Astrocyte (in vitro differentiated cells and primary cell): ENCODE results near the gene PAFAH1B2. TPM values are rescaled to one million over a fixed set of nuclear protein-coding genes. Genes with fewer than 3 reads are reported as not detected.

Source experiments
- DNase-seq: peaks from one replicate; pipeline ENCODE4 v3.0.0-alpha.2; 2010; ENCODE audit warnings: low read depth
- FAIRE-seq: peaks from 2 replicates; lab custom pipeline; 2011; peaks lifted over from hg19 to GRCh38; lab: Jason Lieb, UNC
- H2AFZ ChIP-seq: 2 replicates; pipeline ENCODE4 v1.6.0; 2012; ENCODE audit warnings: low read depth, low read length, inconsistent platforms
- H3K27ac ChIP-seq: 2 replicates; pipeline ENCODE4 v1.5.1; 2011; ENCODE audit warnings: low read depth, low read length, inconsistent platforms
- H3K27me3 ChIP-seq: 2 replicates; pipeline ENCODE4 v1.6.0; 2011; ENCODE audit warnings: low read length, inconsistent platforms; ENCODE audit not compliant: insufficient read depth
- H3K36me3 ChIP-seq: 2 replicates; pipeline ENCODE4 v1.5.1; 2011; ENCODE audit warnings: low read length, inconsistent platforms; ENCODE audit not compliant: insufficient read depth
- H3K4me1 ChIP-seq: 2 replicates; pipeline ENCODE4 v1.5.1; 2011; ENCODE audit warnings: low read length, inconsistent platforms; ENCODE audit not compliant: insufficient read depth
- H3K4me2 ChIP-seq: 2 replicates; pipeline ENCODE4 v1.6.0; 2012; ENCODE audit warnings: low read length, inconsistent platforms
- H3K4me3 ChIP-seq: 2 replicates; pipeline ENCODE4 v1.5.1; 2011; ENCODE audit warnings: low read depth, mild to moderate bottlenecking, low read length, inconsistent platforms; ENCODE audit not compliant: insufficient read depth
- H3K79me2 ChIP-seq: 2 replicates; pipeline ENCODE4 v1.6.0; 2012; ENCODE audit warnings: mild to moderate bottlenecking, low read length, inconsistent platforms; ENCODE audit not compliant: insufficient read depth
- H3K9ac ChIP-seq: 2 replicates; pipeline ENCODE4 v1.6.0; 2012; ENCODE audit warnings: mild to moderate bottlenecking, low read length, inconsistent platforms
- H3K9me3 ChIP-seq: 2 replicates; pipeline ENCODE4 v1.5.1; 2012; ENCODE audit warnings: low read depth, mild to moderate bottlenecking, low read length, inconsistent platforms; ENCODE audit not compliant: insufficient read depth
- H4K20me1 ChIP-seq: 2 replicates; pipeline ENCODE4 v1.6.0; 2012; ENCODE audit warnings: low read length, inconsistent platforms; ENCODE audit not compliant: insufficient read depth
- H3K27ac Mint-ChIP-seq: one replicate; pipeline ENCODE4 v1.8.0; 2021; ENCODE audit warnings: mild to moderate bottlenecking, mixed read lengths; ENCODE audit not compliant: unreplicated experiment
- H3K27me3 Mint-ChIP-seq: one replicate; pipeline ENCODE4 v1.8.0; 2021; ENCODE audit warnings: low read depth, mixed read lengths; ENCODE audit not compliant: unreplicated experiment
- H3K36me3 Mint-ChIP-seq: one replicate; pipeline ENCODE4 v1.8.0; 2021; ENCODE audit warnings: low read depth, mixed read lengths; ENCODE audit not compliant: unreplicated experiment
- H3K4me1 Mint-ChIP-seq: one replicate; pipeline ENCODE4 v1.8.0; 2021; ENCODE audit warnings: low read depth, mixed read lengths; ENCODE audit not compliant: unreplicated experiment
- H3K4me3 Mint-ChIP-seq: one replicate; pipeline ENCODE4 v1.8.0; 2021; ENCODE audit warnings: mild to moderate bottlenecking, moderate library complexity, mixed read lengths; ENCODE audit not compliant: unreplicated experiment
- H3K9me3 Mint-ChIP-seq: one replicate; pipeline ENCODE4 v1.8.0; 2021; ENCODE audit warnings: mild to moderate bottlenecking, mixed read lengths; ENCODE audit not compliant: unreplicated experiment
- CTCF ChIP-seq: IDR thresholded peaks from 2 replicates; pipeline ENCODE4 v1.5.1; 2011; ENCODE audit warnings: low read depth, mild to moderate bottlenecking, inconsistent platforms, low read length, moderate library complexity; ENCODE audit not compliant: insufficient read depth
- EZH2 ChIP-seq: IDR thresholded peaks from 2 replicates; pipeline ENCODE4 v1.6.1; 2012; ENCODE audit warnings: mild to moderate bottlenecking, low read length, inconsistent platforms; ENCODE audit not compliant: insufficient read depth
- total RNA-seq: library from RNA; stranded (reverse); gene quantifications from 2 replicates; pipeline ENCODE4 v1.2.1, GENCODE V29; 2021

PAFAH1B2 gene
- total RNA-seq, 1 donor from 2014 or later, result 142 TPM

GRCh38 chr11:117095284-117096161, 48.6 kb upstream of the PAFAH1B2 start:
- Mint-ChIP-seq H3K4me1 (peaks cover 26% of the 10 kb centered on the region), H3K27me3 (no peaks in the 10 kb centered on the region)
- peaks cover 58% of the 10 kb centered on the region for H4K20me1 ChIP-seq

GRCh38 chr11:117096201-117096991, 47.7 kb upstream of the PAFAH1B2 start:
- peaks cover 5% of the 10 kb centered on the region for H3K36me3 Mint-ChIP-seq
- Histone ChIP-seq H3K36me3 (no peaks in the 10 kb centered on the region), H3K27me3 (no peaks in the 10 kb centered on the region), H2AFZ (no peak overlapping the region), H3K27ac (no peak overlapping the region), H3K4me2 (peak overlapping the region; percentile 95), H3K4me3 (peak overlapping the region; percentile 63), H3K4me1 (peaks cover 30% of the 10 kb centered on the region), H3K9me3 (no peaks in the 10 kb centered on the region), H3K79me2 (peaks cover 70% of the 10 kb centered on the region), H4K20me1 (peaks cover 54% of the 10 kb centered on the region), H3K9ac (peak overlapping the region; percentile 95)
- H3K4me3 Mint-ChIP-seq, result peak overlapping the region; percentile 99
- FAIRE-seq (no peak), DNase-seq (no peak)
- H3K4me1 Mint-ChIP-seq, result peaks cover 26% of the 10 kb centered on the region
- peak overlapping the region; percentile 44 for H3K27ac Mint-ChIP-seq
- H3K27me3 Mint-ChIP-seq, result no peaks in the 10 kb centered on the region
- TF ChIP-seq CTCF (no peak), EZH2 (no peak)
- H3K9me3 Mint-ChIP-seq, result no peaks in the 10 kb centered on the region

More at GRCh38 chr11:117095284-117096161, 48.6 kb upstream of the PAFAH1B2 start:
- Mint-ChIP-seq H3K36me3 (peaks cover 5% of the 10 kb centered on the region), H3K4me3 (peak overlapping the region; percentile 99), H3K27ac (peak overlapping the region; percentile 21), H3K9me3 (no peaks in the 10 kb centered on the region)
- no peak overlapping the region for H3K27ac ChIP-seq
- no peaks in the 10 kb centered on the region for H3K27me3 ChIP-seq
- no peak overlapping the region for H2AFZ ChIP-seq
- peak; percentile 52 for FAIRE-seq
- no peak overlapping the region for H3K4me3 ChIP-seq
- no peaks in the 10 kb centered on the region for H3K36me3 ChIP-seq
- TF ChIP-seq CTCF (no peak), EZH2 (no peak)
- peaks cover 77% of the 10 kb centered on the region for H3K79me2 ChIP-seq
- peak; percentile 26 for DNase-seq
- peak overlapping the region; percentile 95 for H3K4me2 ChIP-seq
- no peak overlapping the region for H3K9ac ChIP-seq
- no peaks in the 10 kb centered on the region for H3K9me3 ChIP-seq
- peaks cover 30% of the 10 kb centered on the region for H3K4me1 ChIP-seq
